WTC11 (cell line): Measurements from ENCODE around the gene ARMC2.

Source experiments
- NR2C2 ChIP-seq: sonication (generic); formaldehyde crosslinking; IDR thresholded peaks from 2 replicates; pipeline ENCODE4 v1.8.0; 2022; ENCODE audit warnings: mild to moderate bottlenecking, missing genetic modification reagents
- SMAD4 ChIP-seq: sonication (generic); formaldehyde crosslinking; IDR thresholded peaks from 2 replicates; pipeline ENCODE4 v1.8.0; 2022; ENCODE audit warnings: mild to moderate bottlenecking, missing genetic modification reagents
- TP53 ChIP-seq: sonication (generic); formaldehyde crosslinking; IDR thresholded peaks from 2 replicates; pipeline ENCODE4 v1.8.1; 2023; ENCODE audit warnings: mild to moderate bottlenecking, missing genetic modification reagents
- TF ChIP-seq, protein P1 (sequence below): fragments of 200-600 bp; IDR thresholded peaks from 2 replicates; pipeline ENCODE4 v1.8.0; 2022; ENCODE audit warnings: antibody characterized with exemption
- TF ChIP-seq, protein P2 (sequence below): sonication (generic); formaldehyde crosslinking; IDR thresholded peaks from 2 replicates; pipeline ENCODE4 v1.8.1; 2022; ENCODE audit warnings: mild to moderate bottlenecking, missing genetic modification reagents, moderate library complexity, borderline replicate concordance
- TF ChIP-seq, protein P3 (sequence below): sonication (generic); formaldehyde crosslinking; IDR thresholded peaks from 2 replicates; pipeline ENCODE4 v1.8.0; 2022; ENCODE audit warnings: mild to moderate bottlenecking, missing genetic modification reagents
- TF ChIP-seq, protein P4 (sequence below): sonication (generic); formaldehyde crosslinking; IDR thresholded peaks from 2 replicates; pipeline ENCODE4 v1.8.0; 2022; ENCODE audit warnings: mild to moderate bottlenecking, missing genetic modification reagents

DNA sequence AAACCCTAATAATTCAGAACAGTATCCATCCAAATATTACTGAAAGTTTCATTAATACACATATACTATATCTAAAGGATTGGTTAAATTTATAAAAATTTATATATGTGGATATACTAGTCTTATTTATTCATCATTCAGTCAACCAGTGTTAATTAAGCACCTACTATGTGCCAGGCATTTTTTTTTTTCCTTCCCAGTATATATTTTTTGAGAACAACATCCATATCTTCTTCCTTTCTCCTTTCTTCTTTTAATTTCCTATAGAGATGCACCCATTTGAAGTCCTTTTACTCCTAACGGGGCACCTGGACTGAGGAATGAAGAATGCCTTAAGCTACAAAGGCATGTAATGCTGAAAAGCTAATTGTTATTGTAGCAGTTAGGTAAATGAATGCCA, 173.6 kb downstream of the ARMC2 start:
- TF ChIP-seq, protein P1, sequence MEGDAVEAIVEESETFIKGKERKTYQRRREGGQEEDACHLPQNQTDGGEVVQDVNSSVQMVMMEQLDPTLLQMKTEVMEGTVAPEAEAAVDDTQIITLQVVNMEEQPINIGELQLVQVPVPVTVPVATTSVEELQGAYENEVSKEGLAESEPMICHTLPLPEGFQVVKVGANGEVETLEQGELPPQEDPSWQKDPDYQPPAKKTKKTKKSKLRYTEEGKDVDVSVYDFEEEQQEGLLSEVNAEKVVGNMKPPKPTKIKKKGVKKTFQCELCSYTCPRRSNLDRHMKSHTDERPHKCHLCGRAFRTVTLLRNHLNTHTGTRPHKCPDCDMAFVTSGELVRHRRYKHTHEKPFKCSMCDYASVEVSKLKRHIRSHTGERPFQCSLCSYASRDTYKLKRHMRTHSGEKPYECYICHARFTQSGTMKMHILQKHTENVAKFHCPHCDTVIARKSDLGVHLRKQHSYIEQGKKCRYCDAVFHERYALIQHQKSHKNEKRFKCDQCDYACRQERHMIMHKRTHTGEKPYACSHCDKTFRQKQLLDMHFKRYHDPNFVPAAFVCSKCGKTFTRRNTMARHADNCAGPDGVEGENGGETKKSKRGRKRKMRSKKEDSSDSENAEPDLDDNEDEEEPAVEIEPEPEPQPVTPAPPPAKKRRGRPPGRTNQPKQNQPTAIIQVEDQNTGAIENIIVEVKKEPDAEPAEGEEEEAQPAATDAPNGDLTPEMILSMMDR = no peak
- TF ChIP-seq, protein P2, sequence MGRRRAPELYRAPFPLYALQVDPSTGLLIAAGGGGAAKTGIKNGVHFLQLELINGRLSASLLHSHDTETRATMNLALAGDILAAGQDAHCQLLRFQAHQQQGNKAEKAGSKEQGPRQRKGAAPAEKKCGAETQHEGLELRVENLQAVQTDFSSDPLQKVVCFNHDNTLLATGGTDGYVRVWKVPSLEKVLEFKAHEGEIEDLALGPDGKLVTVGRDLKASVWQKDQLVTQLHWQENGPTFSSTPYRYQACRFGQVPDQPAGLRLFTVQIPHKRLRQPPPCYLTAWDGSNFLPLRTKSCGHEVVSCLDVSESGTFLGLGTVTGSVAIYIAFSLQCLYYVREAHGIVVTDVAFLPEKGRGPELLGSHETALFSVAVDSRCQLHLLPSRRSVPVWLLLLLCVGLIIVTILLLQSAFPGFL (CRISPR knock-in tag) = no peak
- TF ChIP-seq, protein P3, sequence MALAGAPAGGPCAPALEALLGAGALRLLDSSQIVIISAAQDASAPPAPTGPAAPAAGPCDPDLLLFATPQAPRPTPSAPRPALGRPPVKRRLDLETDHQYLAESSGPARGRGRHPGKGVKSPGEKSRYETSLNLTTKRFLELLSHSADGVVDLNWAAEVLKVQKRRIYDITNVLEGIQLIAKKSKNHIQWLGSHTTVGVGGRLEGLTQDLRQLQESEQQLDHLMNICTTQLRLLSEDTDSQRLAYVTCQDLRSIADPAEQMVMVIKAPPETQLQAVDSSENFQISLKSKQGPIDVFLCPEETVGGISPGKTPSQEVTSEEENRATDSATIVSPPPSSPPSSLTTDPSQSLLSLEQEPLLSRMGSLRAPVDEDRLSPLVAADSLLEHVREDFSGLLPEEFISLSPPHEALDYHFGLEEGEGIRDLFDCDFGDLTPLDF = no peak
- TF ChIP-seq SMAD4 (CRISPR knock-in tag) = no peak
- TF ChIP-seq, protein P4, sequence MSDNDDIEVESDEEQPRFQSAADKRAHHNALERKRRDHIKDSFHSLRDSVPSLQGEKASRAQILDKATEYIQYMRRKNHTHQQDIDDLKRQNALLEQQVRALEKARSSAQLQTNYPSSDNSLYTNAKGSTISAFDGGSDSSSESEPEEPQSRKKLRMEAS (CRISPR knock-in tag) = no peak
- no peak for TF ChIP-seq TP53 (CRISPR knock-in tag)
- TF ChIP-seq NR2C2 (CRISPR knock-in tag) = no peak
